HepG2 (cell line): Measurements from ENCODE around the gene PAXIP1. TPM values are rescaled to one million over a fixed set of nuclear protein-coding genes. Genes with fewer than 3 reads are reported as not detected.
A peak's percentile ranks its signal among the peaks of the same experiment; 100 is the strongest.

Experiments used
- CC2D1A ChIP-seq: sonication (generic); formaldehyde crosslinking; IDR thresholded peaks from 2 replicates; pipeline ENCODE4 v1.8.1; 2023; ENCODE audit warnings: mild to moderate bottlenecking, missing genetic modification reagents
- ELF1 ChIP-seq: sonication (generic); formaldehyde crosslinking; IDR thresholded peaks from 2 replicates; pipeline ENCODE4 v1.4.0; 2020; ENCODE audit warnings: missing genetic modification reagents
- EZH2 ChIP-seq: conservative IDR thresholded peaks from 2 replicates; pipeline ENCODE4 v1.6.1; 2012; ENCODE audit warnings: mild to moderate bottlenecking, low read depth, low read length, moderate library complexity
- MAFF ChIP-seq: IDR thresholded peaks from 2 replicates; pipeline ENCODE4 v1.6.1; 2011; ENCODE audit warnings: low read depth, low read length, improper control_type of control experiment
- RNF219 ChIP-seq: sonication (generic); formaldehyde crosslinking; IDR thresholded peaks from 2 replicates; pipeline ENCODE4 v1.5.0; 2020; ENCODE audit warnings: mild to moderate bottlenecking, missing genetic modification reagents
- ZFP36L1 ChIP-seq: sonication (generic); formaldehyde crosslinking; IDR thresholded peaks from 2 replicates; pipeline ENCODE4 v1.8.0; 2022; ENCODE audit warnings: mild to moderate bottlenecking, missing genetic modification reagents, moderate library complexity
- ZFP36L2 ChIP-seq: sonication (generic); formaldehyde crosslinking; IDR thresholded peaks from 2 replicates; pipeline ENCODE4 v1.4.0; 2020; ENCODE audit warnings: missing genetic modification reagents
- ZNF282 ChIP-seq: fragments of 450-650 bp; IDR thresholded peaks from 2 replicates; pipeline ENCODE4 v1.6.1; 2018; ENCODE audit not compliant: partially characterized antibody
- polyA plus RNA-seq, 8 experiments: library from polyadenylated mRNA; depleted of rRNA in 3 of 8; stranded (reverse) in 7 of 8; unstranded in 1 of 8; fragments of >200 nt; fragmentation: Illumina TruSeq in 4 of 8; extraction: Trizol in 4 of 8; gene quantifications; 2 replicates each; pipeline versions ENCODE4 v1.2.1 to v1.2.3, GENCODE V29; 2011 to 2016; ENCODE audit warnings: low read depth in 4 of 8, missing spikeins in 1 of 8, mixed read lengths in 1 of 8; ENCODE audit not compliant: insufficient read depth in 1 of 8
- total RNA-seq, 5 experiments: library from RNA; depleted of rRNA; stranded (reverse); fragments of >200 nt; fragmentation: Illumina TruSeq; extraction: Trizol; gene quantifications; 2 replicates each; pipeline ENCODE4 v1.2.3, GENCODE V29; 2016; ENCODE audit warnings: low read depth in 1 of 5
- TF ChIP-seq, protein P1 (sequence below), 2 experiments: sonication (generic) in 1 of 2; formaldehyde crosslinking in 1 of 2; IDR thresholded peaks; 2 replicates each; pipeline versions ENCODE4 v1.4.0 to v1.6.1; 2018 to 2020; ENCODE audit warnings: missing genetic modification reagents in 2 of 2, borderline replicate concordance in 1 of 2, low read depth in 1 of 2, mild to moderate bottlenecking in 1 of 2, missing biosample characterization in 1 of 2
- TF ChIP-seq, protein P2 (sequence below): IDR thresholded peaks from 2 replicates; pipeline ENCODE4 v1.6.1; 2016; ENCODE audit warnings: missing compliant biosample characterization, missing genetic modification reagents, borderline replicate concordance
- TF ChIP-seq, protein P3 (sequence below): sonication (generic); formaldehyde crosslinking; IDR thresholded peaks from 2 replicates; pipeline ENCODE4 v1.8.0; 2022; ENCODE audit warnings: mild to moderate bottlenecking, missing genetic modification reagents, moderate library complexity

Gene PAXIP1
- total and polyA plus RNA-seq, 2 of the 13 experiments (the other 11 are each of a cell fraction or from before 2014, with no cell fraction given), result 11.6 to 16.2 TPM

DNA sequence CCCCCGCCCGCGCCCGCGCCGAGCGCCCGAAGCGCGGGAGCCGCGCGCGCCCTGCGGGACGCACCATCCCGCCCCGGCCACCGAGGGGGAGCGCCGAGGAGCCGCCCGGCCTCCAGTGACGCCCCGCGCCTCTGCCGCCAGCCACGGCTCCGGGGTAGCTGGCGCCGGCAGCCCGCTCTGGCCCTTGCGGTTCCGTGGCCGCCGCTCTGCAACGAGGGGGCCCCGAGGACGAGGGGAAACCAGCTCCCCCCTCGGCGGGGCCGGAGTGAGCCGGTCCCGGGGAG, at the start of gene PAXIP1 (continued):
- TF ChIP-seq, protein P1, sequence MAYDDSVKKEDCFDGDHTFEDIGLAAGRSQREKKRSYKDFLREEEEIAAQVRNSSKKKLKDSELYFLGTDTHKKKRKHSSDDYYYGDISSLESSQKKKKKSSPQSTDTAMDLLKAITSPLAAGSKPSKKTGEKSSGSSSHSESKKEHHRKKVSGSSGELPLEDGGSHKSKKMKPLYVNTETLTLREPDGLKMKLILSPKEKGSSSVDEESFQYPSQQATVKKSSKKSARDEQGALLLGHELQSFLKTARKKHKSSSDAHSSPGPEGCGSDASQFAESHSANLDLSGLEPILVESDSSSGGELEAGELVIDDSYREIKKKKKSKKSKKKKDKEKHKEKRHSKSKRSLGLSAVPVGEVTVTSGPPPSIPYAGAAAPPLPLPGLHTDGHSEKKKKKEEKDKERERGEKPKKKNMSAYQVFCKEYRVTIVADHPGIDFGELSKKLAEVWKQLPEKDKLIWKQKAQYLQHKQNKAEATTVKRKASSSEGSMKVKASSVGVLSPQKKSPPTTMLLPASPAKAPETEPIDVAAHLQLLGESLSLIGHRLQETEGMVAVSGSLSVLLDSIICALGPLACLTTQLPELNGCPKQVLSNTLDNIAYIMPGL (CRISPR knock-in tag; IDR thresholded peaks at IDR 0.05; ENCODE audit: borderline replicate concordance in 1 of 2, low read depth in 1 of 2), result 0 out of 4 replicates have a peak, but pooled peaks of 1 of the 2 experiments have one; percentile 14
- no peak for TF ChIP-seq MAFF
- TF ChIP-seq ELF1 (CRISPR knock-in tag), result no peak
- no peak for TF ChIP-seq ZFP36L2 (CRISPR knock-in tag)
- TF ChIP-seq, protein P2, sequence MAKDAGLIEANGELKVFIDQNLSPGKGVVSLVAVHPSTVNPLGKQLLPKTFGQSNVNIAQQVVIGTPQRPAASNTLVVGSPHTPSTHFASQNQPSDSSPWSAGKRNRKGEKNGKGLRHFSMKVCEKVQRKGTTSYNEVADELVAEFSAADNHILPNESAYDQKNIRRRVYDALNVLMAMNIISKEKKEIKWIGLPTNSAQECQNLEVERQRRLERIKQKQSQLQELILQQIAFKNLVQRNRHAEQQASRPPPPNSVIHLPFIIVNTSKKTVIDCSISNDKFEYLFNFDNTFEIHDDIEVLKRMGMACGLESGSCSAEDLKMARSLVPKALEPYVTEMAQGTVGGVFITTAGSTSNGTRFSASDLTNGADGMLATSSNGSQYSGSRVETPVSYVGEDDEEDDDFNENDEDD, result peak; percentile 58; the same call in 1 of the 2 replicates
- no peak; the same call in 1 of the 2 replicates for TF ChIP-seq RNF219
- TF ChIP-seq ZNF282, result no peak
- TF ChIP-seq ZFP36L1 (CRISPR knock-in tag), result no peak
- TF ChIP-seq, protein P3, sequence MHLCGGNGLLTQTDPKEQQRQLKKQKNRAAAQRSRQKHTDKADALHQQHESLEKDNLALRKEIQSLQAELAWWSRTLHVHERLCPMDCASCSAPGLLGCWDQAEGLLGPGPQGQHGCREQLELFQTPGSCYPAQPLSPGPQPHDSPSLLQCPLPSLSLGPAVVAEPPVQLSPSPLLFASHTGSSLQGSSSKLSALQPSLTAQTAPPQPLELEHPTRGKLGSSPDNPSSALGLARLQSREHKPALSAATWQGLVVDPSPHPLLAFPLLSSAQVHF (CRISPR knock-in tag), result no peak
- TF ChIP-seq CC2D1A (CRISPR knock-in tag), result no peak
- no peak for TF ChIP-seq EZH2
